Measurements from ENCODE around the gene ZSWIM7.
A peak's percentile ranks its signal among the peaks of the same experiment; 100 is the strongest.

ZSWIM7 gene, protein sequence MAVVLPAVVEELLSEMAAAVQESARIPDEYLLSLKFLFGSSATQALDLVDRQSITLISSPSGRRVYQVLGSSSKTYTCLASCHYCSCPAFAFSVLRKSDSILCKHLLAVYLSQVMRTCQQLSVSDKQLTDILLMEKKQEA

DNA sequence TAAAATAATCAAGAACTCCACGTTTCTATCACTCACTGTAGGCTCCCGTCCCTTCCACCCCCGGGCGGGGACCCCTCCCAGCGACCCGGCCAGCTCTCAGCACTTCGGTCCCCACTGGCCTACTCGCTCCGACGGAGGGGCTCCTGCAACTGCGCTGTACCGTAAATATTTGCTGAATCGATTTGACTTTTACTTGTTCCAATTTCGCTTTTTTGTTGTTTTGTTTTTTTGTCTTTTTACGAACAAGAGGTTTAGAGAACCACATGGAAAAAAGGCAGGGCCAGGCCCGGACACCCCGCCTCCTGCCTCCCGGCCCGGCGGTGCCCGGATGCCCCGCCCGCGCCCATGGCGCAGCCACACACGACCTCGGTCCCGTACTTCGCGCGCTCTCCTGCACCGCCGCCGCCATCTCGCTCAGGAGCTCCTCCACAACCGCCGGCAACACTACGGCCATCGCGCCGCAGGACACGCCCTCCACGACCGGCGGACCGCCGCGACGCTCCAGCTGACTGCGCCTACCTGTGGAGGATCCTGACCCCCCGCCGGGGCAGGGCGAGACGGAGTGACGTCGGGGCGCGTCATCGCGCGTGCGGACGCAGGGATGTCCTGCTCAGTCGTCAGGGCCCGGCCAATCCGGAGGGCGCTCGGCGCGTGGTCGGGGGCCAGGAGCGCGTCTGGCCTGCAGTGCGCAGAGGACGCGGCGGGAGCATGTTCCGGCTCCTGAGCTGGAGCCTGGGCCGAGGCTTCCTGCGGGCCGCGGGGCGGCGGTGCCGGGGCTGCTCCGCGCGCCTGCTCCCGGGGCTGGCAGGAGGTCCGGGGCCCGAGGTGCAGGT, at the start of gene ZSWIM7, which contains the start of gene TTC19:
Gene ZSWIM7 (minus strand): TSS at position 564 of the 833 bp plus-strand sequence. CDS start 110 bp downstream, at position 454.
Gene TTC19 (plus strand): TSS at position 684 of the 833 bp plus-strand sequence. CDS start 25 bp downstream, at position 709.
- TF ChIP-seq, protein P1, sequence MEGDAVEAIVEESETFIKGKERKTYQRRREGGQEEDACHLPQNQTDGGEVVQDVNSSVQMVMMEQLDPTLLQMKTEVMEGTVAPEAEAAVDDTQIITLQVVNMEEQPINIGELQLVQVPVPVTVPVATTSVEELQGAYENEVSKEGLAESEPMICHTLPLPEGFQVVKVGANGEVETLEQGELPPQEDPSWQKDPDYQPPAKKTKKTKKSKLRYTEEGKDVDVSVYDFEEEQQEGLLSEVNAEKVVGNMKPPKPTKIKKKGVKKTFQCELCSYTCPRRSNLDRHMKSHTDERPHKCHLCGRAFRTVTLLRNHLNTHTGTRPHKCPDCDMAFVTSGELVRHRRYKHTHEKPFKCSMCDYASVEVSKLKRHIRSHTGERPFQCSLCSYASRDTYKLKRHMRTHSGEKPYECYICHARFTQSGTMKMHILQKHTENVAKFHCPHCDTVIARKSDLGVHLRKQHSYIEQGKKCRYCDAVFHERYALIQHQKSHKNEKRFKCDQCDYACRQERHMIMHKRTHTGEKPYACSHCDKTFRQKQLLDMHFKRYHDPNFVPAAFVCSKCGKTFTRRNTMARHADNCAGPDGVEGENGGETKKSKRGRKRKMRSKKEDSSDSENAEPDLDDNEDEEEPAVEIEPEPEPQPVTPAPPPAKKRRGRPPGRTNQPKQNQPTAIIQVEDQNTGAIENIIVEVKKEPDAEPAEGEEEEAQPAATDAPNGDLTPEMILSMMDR (IDR thresholded peaks at IDR 0.05; ENCODE audit: insufficient read depth, low read length, poor library complexity, severe bottlenecking), result peak; percentile 9
- DNase-seq (ENCODE audit: extremely low read depth, insufficient read length), result peak; percentile 99
- H3K36me3 ChIP-seq (ENCODE audit: control insufficient read depth, insufficient read depth, low read length), result peaks cover 2% of the 10 kb centered on the region; the same call in 1 of the 2 replicates
- H3K4me3 ChIP-seq (replicated peaks; ENCODE audit: low read depth, low read length), result peak within 1 kb of the TSS; percentile 85
- H3K27me3 ChIP-seq (replicated peaks; ENCODE audit: control insufficient read depth, insufficient read depth, low read length), result no peaks in the 10 kb centered on the region

DNA sequence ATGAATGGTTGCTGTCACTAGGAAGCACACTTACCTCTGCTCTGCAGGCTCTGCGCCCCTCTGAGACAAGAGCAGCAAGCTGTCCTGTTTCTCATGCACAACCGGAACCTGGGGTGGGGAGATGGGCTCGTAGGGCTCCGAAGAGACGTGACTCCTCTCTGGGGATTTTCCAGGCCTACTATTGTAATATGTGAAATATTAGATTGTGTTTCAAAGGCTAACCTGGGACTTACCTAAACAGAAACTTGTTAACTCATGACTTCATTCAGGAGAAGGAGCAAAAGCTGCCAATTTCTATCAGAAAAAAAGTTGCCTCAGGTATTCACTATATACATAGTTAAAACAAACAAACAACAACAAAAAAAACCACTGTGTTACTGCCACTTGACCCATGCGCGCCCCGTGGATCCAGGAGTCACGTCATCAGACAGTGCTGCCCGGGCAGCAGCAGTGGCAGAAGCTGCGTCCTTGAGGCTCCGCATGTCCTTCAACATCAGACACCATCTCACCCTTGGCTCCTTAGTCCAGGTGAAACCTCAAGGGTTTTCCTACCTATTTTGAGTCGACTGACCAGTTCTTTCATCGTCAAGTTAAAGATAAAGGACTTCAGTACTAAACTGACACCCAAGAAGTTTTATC, 49.4 kb upstream of the ZSWIM7 start:
- Histone ChIP-seq H3K36me3 (ENCODE audit: control insufficient read depth, insufficient read depth, low read length) (peaks cover 12% of the 10 kb centered on the region), H3K27me3 (replicated peaks; ENCODE audit: control insufficient read depth, insufficient read depth, low read length) (no peaks in the 10 kb centered on the region), H3K4me3 (replicated peaks; ENCODE audit: low read depth, low read length) (no peak overlapping the region)
- TF ChIP-seq, protein P1 (IDR thresholded peaks at IDR 0.05; ENCODE audit: insufficient read depth, low read length, poor library complexity, severe bottlenecking), result no peak
- no peak for DNase-seq (ENCODE audit: extremely low read depth, insufficient read length)

DNA sequence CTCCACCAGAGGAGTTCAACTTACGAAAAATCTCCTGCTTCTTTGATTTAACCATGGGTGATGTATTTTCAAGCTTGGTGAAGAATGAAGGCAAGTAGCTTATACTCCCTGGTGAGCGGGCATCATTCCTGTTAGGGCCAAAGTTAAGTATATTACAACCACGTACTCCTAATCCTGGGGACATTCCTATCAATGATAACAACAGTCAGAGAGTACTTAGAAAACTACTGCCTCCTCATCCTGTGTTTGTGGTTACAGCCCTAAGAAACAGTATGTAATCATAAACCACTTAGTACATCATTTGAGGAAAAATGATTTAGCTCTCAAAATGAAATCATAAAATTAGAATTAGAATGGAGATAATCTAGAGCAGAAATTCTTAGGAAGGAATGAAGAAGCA, 47.5 kb upstream of the ZSWIM7 start:
- Histone ChIP-seq H3K36me3 (ENCODE audit: control insufficient read depth, insufficient read depth, low read length) (peaks cover 17% of the 10 kb centered on the region), H3K4me3 (replicated peaks; ENCODE audit: low read depth, low read length) (no peak overlapping the region), H3K27me3 (replicated peaks; ENCODE audit: control insufficient read depth, insufficient read depth, low read length) (no peaks in the 10 kb centered on the region)
- DNase-seq (ENCODE audit: extremely low read depth, insufficient read length), result no peak
- TF ChIP-seq, protein P1 (IDR thresholded peaks at IDR 0.05; ENCODE audit: insufficient read depth, low read length, poor library complexity, severe bottlenecking), result no peak

DNA sequence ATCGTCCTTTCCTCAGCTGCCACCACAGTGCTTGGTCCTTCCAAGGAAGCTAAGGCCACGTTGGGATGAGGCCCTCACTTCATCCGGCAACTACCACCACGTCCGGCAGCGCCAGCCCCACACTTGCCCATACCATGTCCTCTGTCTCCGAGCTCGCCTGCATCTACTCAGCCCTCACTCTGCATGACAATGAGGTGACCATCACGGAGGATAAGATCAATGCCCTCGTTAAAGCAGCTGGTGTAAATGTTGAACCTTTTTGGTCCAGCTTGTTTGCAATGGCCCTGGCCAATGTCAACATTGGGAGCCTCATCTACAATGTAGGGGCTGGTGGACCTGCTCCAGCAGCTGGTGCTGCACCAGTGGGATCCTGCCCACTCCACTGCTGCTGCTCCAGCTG, 45.0 kb upstream of the ZSWIM7 start:
- no peak overlapping the region for H3K4me3 ChIP-seq (replicated peaks; ENCODE audit: low read depth, low read length)
- peaks cover 19% of the 10 kb centered on the region for H3K36me3 ChIP-seq (ENCODE audit: control insufficient read depth, insufficient read depth, low read length)
- no peaks in the 10 kb centered on the region for H3K27me3 ChIP-seq (replicated peaks; ENCODE audit: control insufficient read depth, insufficient read depth, low read length)
- no peak for DNase-seq (ENCODE audit: extremely low read depth, insufficient read length)
- TF ChIP-seq, protein P1 (IDR thresholded peaks at IDR 0.05; ENCODE audit: insufficient read depth, low read length, poor library complexity, severe bottlenecking), result no peak

DNA sequence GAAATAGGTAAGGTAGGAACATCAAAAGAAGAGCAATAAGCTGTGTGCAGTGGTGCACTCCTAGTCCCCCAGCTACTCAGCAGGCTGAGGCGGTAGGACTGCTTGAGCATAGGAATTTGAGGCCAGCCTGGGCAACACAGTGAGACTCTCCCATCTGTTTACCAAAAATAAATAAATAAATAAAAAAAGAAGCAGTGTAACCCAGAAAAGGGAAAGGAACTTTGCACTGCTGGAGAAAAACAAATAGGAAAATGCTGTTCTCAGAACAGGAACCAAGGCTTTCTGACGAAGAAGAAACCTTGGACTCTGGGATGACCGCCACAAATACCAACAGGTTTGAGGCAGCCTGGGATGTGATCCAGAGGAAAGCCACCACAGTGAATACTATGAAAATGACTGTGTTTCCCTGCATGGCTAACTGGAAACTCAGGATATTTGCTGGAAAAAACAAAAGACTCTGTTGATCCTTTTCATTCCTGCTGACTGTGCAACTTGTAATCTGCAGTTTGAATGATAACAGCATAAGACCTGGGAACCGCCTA, 41.3 kb upstream of the ZSWIM7 start:
- TF ChIP-seq, protein P1 (IDR thresholded peaks at IDR 0.05; ENCODE audit: insufficient read depth, low read length, poor library complexity, severe bottlenecking), result no peak
- no peak for DNase-seq (ENCODE audit: extremely low read depth, insufficient read length)
- Histone ChIP-seq H3K27me3 (replicated peaks; ENCODE audit: control insufficient read depth, insufficient read depth, low read length) (no peaks in the 10 kb centered on the region), H3K36me3 (ENCODE audit: control insufficient read depth, insufficient read depth, low read length) (peaks cover 18% of the 10 kb centered on the region), H3K4me3 (replicated peaks; ENCODE audit: low read depth, low read length) (no peak overlapping the region)
